Measurements from ENCODE around the gene IKZF1. TPM values are rescaled to one million over a fixed set of nuclear protein-coding genes. Genes with fewer than 3 reads are reported as not detected.

IKZF1 gene
- total and polyA plus RNA-seq, 2 of the 4 experiments (the other 2 are of a cell fraction): not detected

DNA sequence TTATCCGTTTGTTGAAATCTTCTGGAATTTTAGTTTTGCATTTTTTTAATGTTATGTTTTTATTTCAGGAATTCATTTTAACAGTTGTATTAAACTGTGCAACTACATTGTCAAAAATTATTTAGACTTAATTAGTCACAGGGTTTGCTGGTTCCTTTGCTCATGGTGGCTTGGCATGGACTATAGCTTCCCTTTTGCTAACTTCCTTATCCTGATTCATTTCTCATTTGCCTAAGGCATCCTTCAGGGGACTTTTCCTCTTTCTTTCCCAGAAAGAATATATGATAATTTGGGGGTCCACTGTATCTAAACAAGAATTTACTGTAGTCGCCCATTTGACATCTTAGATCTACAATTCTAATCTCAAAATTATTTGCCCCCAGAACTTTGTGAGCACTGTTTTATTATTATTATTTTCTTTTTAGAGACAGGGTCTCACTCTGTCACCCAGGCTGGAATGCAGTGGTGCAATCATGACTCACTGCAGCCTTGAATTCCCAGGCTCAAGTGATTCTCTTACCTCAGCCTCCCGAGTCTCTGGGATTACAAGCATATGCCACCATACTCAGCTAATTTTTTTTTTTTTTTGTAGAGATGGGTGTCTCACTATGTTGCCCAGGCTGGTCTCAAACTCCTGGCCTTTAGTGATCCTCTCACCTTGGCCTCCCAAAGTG lies 131.8 kb downstream of the IKZF1 start:
- no peak overlapping the region for H2BK15ac ChIP-seq (ENCODE audit: low read depth, low read length)
- H2BK5ac ChIP-seq (ENCODE audit: low read depth, low read length, poor library complexity, severe bottlenecking): peak overlapping the region; percentile 29
- no peaks in the 10 kb centered on the region for H3K27me3 ChIP-seq (ENCODE audit: control insufficient read depth, insufficient read depth, low read length)
- no peak overlapping the region for H3K27ac ChIP-seq (ENCODE audit: insufficient read depth, low read length)
- no peak overlapping the region for H2AK5ac ChIP-seq (ENCODE audit: low read depth, low read length)
- no peak overlapping the region for H3K23ac ChIP-seq (ENCODE audit: low read depth, low read length)
- H2BK120ac ChIP-seq (ENCODE audit: low read depth, low read length): no peak overlapping the region
- TF ChIP-seq FOS (IDR thresholded peaks at IDR 0.05; ENCODE audit: low read depth, low read length) (peak; percentile 69; the same call in 1 of the 2 replicates), MXI1 (IDR thresholded peaks at IDR 0.05; ENCODE audit: borderline replicate concordance, low read depth, low read length) (no peak), CEBPB (IDR thresholded peaks at IDR 0.05; ENCODE audit: low read depth, low read length) (peak; percentile 90), POLR2A (IDR thresholded peaks at IDR 0.05; ENCODE audit: low read depth, low read length) (no peak), NFE2L2 (IDR thresholded peaks at IDR 0.05; ENCODE audit: low read depth, low read length) (no peak), RCOR1 (IDR thresholded peaks at IDR 0.05; ENCODE audit: insufficient replicate concordance, low read length) (no peak)
- TF ChIP-seq, protein P1, sequence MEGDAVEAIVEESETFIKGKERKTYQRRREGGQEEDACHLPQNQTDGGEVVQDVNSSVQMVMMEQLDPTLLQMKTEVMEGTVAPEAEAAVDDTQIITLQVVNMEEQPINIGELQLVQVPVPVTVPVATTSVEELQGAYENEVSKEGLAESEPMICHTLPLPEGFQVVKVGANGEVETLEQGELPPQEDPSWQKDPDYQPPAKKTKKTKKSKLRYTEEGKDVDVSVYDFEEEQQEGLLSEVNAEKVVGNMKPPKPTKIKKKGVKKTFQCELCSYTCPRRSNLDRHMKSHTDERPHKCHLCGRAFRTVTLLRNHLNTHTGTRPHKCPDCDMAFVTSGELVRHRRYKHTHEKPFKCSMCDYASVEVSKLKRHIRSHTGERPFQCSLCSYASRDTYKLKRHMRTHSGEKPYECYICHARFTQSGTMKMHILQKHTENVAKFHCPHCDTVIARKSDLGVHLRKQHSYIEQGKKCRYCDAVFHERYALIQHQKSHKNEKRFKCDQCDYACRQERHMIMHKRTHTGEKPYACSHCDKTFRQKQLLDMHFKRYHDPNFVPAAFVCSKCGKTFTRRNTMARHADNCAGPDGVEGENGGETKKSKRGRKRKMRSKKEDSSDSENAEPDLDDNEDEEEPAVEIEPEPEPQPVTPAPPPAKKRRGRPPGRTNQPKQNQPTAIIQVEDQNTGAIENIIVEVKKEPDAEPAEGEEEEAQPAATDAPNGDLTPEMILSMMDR (conservative IDR thresholded peaks at IDR 0.05; ENCODE audit: low read depth, low read length): no peak
- DNase-seq: peak; percentile 82
- dilution Hi-C loops (cut with HindIII; ENCODE audit: low sequenced_read_pairs, unreplicated experiment): no loop called here
- intact Hi-C loops (cut with micrococcal nuclease): no loop called here
- 0 out of 4 replicates have a peak, but pooled peaks cover 3 to 6% of the 10 kb centered on the region in 2 experiments for H3K79me1 ChIP-seq (ENCODE audit: low read depth in 1 of 2, low read length in 2 of 2)
- no peak overlapping the region for H3K4me2 ChIP-seq (ENCODE audit: low read depth, low read length)
- H3K9ac ChIP-seq (ENCODE audit: low read depth, low read length): no peak overlapping the region
- in situ Hi-C loops (cut with MboI; ENCODE audit: low sequenced_read_pairs): no loop called here
- no peak overlapping the region for H2AK9ac ChIP-seq (replicated peaks; ENCODE audit: low read depth, low read length, poor library complexity)
- POLR2A ChIA-PET (ENCODE audit: unreplicated experiment): no interaction called here
- H3K4me1 ChIP-seq (ENCODE audit: control insufficient read depth, insufficient read depth, low read length): peaks cover 4% of the 10 kb centered on the region; the same call in 1 of the 2 replicates
- no peak overlapping the region for H3K56ac ChIP-seq (ENCODE audit: extremely low read depth, insufficient read depth, low read length)
- H4K5ac ChIP-seq (ENCODE audit: low read depth, low read length): no peak overlapping the region
- H4K20me1 ChIP-seq (ENCODE audit: insufficient read depth, low read length): no peaks in the 10 kb centered on the region
- H4K91ac ChIP-seq (ENCODE audit: insufficient read depth, low read depth, low read length): no peak overlapping the region
- WGBS, 2 experiments (ENCODE audit: extremely low coverage in 2 of 2, insufficient read length in 1 of 2): no CpG with 5 or more reads among the region's 3 CpGs
- H3K9me1 ChIP-seq (ENCODE audit: insufficient read depth, low read length): peaks cover 4% of the 10 kb centered on the region; the same call in 1 of the 2 replicates
- H2BK20ac ChIP-seq (ENCODE audit: low read depth, low read length): no peak overlapping the region
- H3K9me3 ChIP-seq (ENCODE audit: control insufficient read depth, insufficient read depth, low read length): no peaks in the 10 kb centered on the region
- no peak overlapping the region for H4K8ac ChIP-seq (ENCODE audit: low read depth in 2 of 2, low read length in 2 of 2)
- ATAC-seq (ENCODE audit: low read depth): peak; percentile 88
- 0 out of 2 replicates have a peak overlapping the region, but pooled peaks have one; percentile 21 for H3K14ac ChIP-seq (replicated peaks; ENCODE audit: low read depth, low read length)
- H3K4me3 ChIP-seq (ENCODE audit: insufficient read depth, low read depth, low read length): no peak overlapping the region
- H3K36me3 ChIP-seq (ENCODE audit: control insufficient read depth, insufficient read depth, low read length): no peaks in the 10 kb centered on the region; the same call in 1 of the 2 replicates
- no peak overlapping the region for H2AFZ ChIP-seq (replicated peaks; ENCODE audit: low read length, poor library complexity)
- peak overlapping the region; percentile 2; the same call in 1 of the 2 replicates for H3K4ac ChIP-seq (ENCODE audit: low read depth, low read length)
- no peak overlapping the region for H3K18ac ChIP-seq (ENCODE audit: low read depth, low read length)
- no TSS peak for BruUV-seq (replicated peaks)
- CTCF ChIA-PET: no interaction called here
